K562 (cell line): Measurements from ENCODE around the gene HLA-B. TPM values are rescaled to one million over a fixed set of nuclear protein-coding genes. Genes with fewer than 3 reads are reported as not detected.

Experiments used
- ATAC-seq: fragments of 200-7000 bp; cut with Tn5 transposase; 3 replicates; pipeline ENCODE4 v1.9.1; 2020; ENCODE audit warnings: moderate library complexity
- BruUV-seq: library from RNA; stranded (reverse); fragments of 400-500 nt; replicated peaks from 2 replicates; lab custom pipeline; 2021; lab: Mats Ljungman, UMichigan
- CTCF ChIA-PET: fragments of 300-600 bp; formaldehyde crosslinking; extraction: SDS; loops from one replicate; lab custom pipeline; 2021; ENCODE audit warnings: low intra/inter-chr PET ratio; lab: Yijun Ruan, JAX
- POLR2A ChIA-PET: fragments of 300-600, 350-650 bp; sonication (Branson Sonifier 250); formaldehyde crosslinking; extraction: SDS; loops from one replicate; lab custom pipeline; 2021; ENCODE audit warnings: antibody characterized with exemption, inconsistent platforms; lab: Yijun Ruan, JAX
- DNase-seq, 4 experiments: peaks; one replicate each; pipeline versions ENCODE4 v3.0.0 to v3.0.0-alpha.2; 2011 to 2018; ENCODE audit warnings: low spot score in 3 of 4, mixed read lengths in 3 of 4; ENCODE audit errors: extremely low read depth in 1 of 4
- FAIRE-seq: peaks from 2 replicates; lab custom pipeline; 2011; peaks lifted over from hg19 to GRCh38; lab: Jason Lieb, UNC
- H2AFZ ChIP-seq: 2 replicates; pipeline ENCODE4 v1.6.0; 2011; ENCODE audit warnings: low read depth, low read length, control low read depth, inconsistent platforms
- H3K27ac ChIP-seq: fragments of 200-600 bp; 3 replicates; pipeline ENCODE4 v1.8.0; 2011; ENCODE audit warnings: low read depth, mild to moderate bottlenecking, control low read depth, inconsistent platforms, low read length, moderate library complexity, mixed read lengths; ENCODE audit errors: extremely low read depth
- H3K27me3 ChIP-seq, 2 experiments: fragments of 300-600 bp in 1 of 2; 2 replicates in 1 of 2; 3 replicates in 1 of 2; pipeline versions ENCODE4 v1.6.0 to v1.8.0; 2011; ENCODE audit warnings: inconsistent platforms in 2 of 2, low read length in 2 of 2, mild to moderate bottlenecking in 1 of 2, mixed read lengths in 1 of 2, moderate library complexity in 1 of 2; ENCODE audit not compliant: control insufficient read depth in 2 of 2, insufficient read depth in 2 of 2
- H3K36me3 ChIP-seq: fragments of 300-600 bp; 3 replicates; pipeline ENCODE4 v1.8.0; 2011; ENCODE audit warnings: mild to moderate bottlenecking, low read length, inconsistent platforms; ENCODE audit not compliant: control insufficient read depth, insufficient read depth
- H3K4me1 ChIP-seq, 2 experiments: fragments of 200-600 bp in 1 of 2; replicated peaks in 1 of 2; 2 replicates in 1 of 2; 3 replicates in 1 of 2; pipeline versions ENCODE4 v1.5.1 to v1.8.0; 2011; ENCODE audit warnings: inconsistent platforms in 2 of 2, low read length in 2 of 2, mild to moderate bottlenecking in 1 of 2, mixed read lengths in 1 of 2, moderate library complexity in 1 of 2; ENCODE audit not compliant: control insufficient read depth in 2 of 2, insufficient read depth in 2 of 2
- H3K4me2 ChIP-seq: 2 replicates; pipeline ENCODE4 v1.6.1; 2011; ENCODE audit warnings: low read length, control low read depth, inconsistent platforms, mixed read lengths; ENCODE audit not compliant: insufficient read depth
- H3K4me3 ChIP-seq: fragments of 200-600 bp; sonication (generic), shearing (Covaris generic); 2 replicates; pipeline ENCODE4 v1.5.1; 2016; ENCODE audit warnings: control low read depth, inconsistent platforms
- H3K79me2 ChIP-seq: fragments of 200-600 bp; 3 replicates; pipeline ENCODE4 v1.8.0; 2011; ENCODE audit warnings: low read length, inconsistent platforms; ENCODE audit not compliant: control insufficient read depth, insufficient read depth
- H3K9ac ChIP-seq, 2 experiments: 2 replicates each; pipeline versions ENCODE4 v1.6.0 to v1.6.1; 2011; ENCODE audit warnings: low read depth in 2 of 2, low read length in 2 of 2, control low read depth in 1 of 2, inconsistent platforms in 1 of 2, mild to moderate bottlenecking in 1 of 2, mixed read lengths in 1 of 2; ENCODE audit not compliant: insufficient read depth in 1 of 2
- H3K9me1 ChIP-seq: one replicate; pipeline ENCODE4 v1.6.0; 2011; ENCODE audit warnings: inconsistent platforms, mild to moderate bottlenecking, low read length, moderate library complexity; ENCODE audit not compliant: control insufficient read depth, insufficient read depth
- H3K9me3 ChIP-seq: replicated peaks from 2 replicates; pipeline ENCODE4 v1.5.1; 2011; ENCODE audit warnings: low read depth, low read length, inconsistent platforms; ENCODE audit not compliant: control insufficient read depth, insufficient read depth
- H4K20me1 ChIP-seq: replicated peaks from 2 replicates; pipeline ENCODE4 v1.6.1; 2011; ENCODE audit warnings: low read length, inconsistent platforms, mixed read lengths; ENCODE audit not compliant: control insufficient read depth, insufficient read depth
- BACH1 ChIP-seq: fragments of 200-800 bp; sonication (Bioruptor generic); IDR thresholded peaks from 2 replicates; pipeline ENCODE4 v1.6.1; 2016; ENCODE audit warnings: missing genetic modification characterization, missing compliant biosample characterization
- BCOR ChIP-seq: fragments of 450-650 bp; IDR thresholded peaks from 2 replicates; pipeline ENCODE4 v1.6.1; 2016
- E2F3 ChIP-seq: fragments of 250-450 bp; sonication (Bioruptor Pico); IDR thresholded peaks from 2 replicates; pipeline ENCODE4 v1.4.0; 2020; ENCODE audit warnings: mild to moderate bottlenecking
- ERF ChIP-seq: fragments of 450-650 bp; formaldehyde crosslinking; IDR thresholded peaks from 2 replicates; pipeline ENCODE4 v1.4.0; 2020; ENCODE audit warnings: mild to moderate bottlenecking, mixed read lengths
- KAT2B ChIP-seq: IDR thresholded peaks from one replicate; pipeline ENCODE4 v1.6.1; 2012; ENCODE audit warnings: low read depth, mild to moderate bottlenecking, control low read depth, inconsistent platforms, low read length, moderate library complexity
- MCM2 ChIP-seq: fragments of 450-650 bp; IDR thresholded peaks from 2 replicates; pipeline ENCODE4 v1.6.1; 2017; ENCODE audit warnings: low read depth, mild to moderate bottlenecking
- MED1 ChIP-seq: sonication (generic); formaldehyde crosslinking; IDR thresholded peaks from 2 replicates; pipeline ENCODE4 v1.8.1; 2023; ENCODE audit warnings: missing genetic modification reagents, borderline replicate concordance
- NFE2 ChIP-seq: IDR thresholded peaks from 2 replicates; pipeline ENCODE4 v1.6.1; 2014; ENCODE audit warnings: antibody characterized with exemption, low read depth
- PKNOX1 ChIP-seq: fragments of 450-650 bp; IDR thresholded peaks from 2 replicates; pipeline ENCODE4 v1.6.1; 2016
- RFX5 ChIP-seq: IDR thresholded peaks from 2 replicates; pipeline ENCODE4 v1.6.1; 2011; ENCODE audit warnings: low read depth, mild to moderate bottlenecking, improper control_type of control experiment, low read length
- SNRNP70 ChIP-seq: fragments of 200-400 bp; formaldehyde crosslinking; optimal IDR thresholded peaks from 2 replicates; pipeline ENCODE3; 2017; ENCODE audit warnings: low read depth, low read length
- ZBED1 ChIP-seq: IDR thresholded peaks from 2 replicates; pipeline ENCODE4 v1.6.1; 2014
- ZFX ChIP-seq: sonication (generic); formaldehyde crosslinking; IDR thresholded peaks from 2 replicates; pipeline ENCODE4 v1.8.0; 2022; ENCODE audit warnings: mild to moderate bottlenecking, missing genetic modification reagents, moderate library complexity
- ZNF140 ChIP-seq: fragments of 250-450 bp; sonication (Bioruptor Pico); IDR thresholded peaks from 2 replicates; pipeline ENCODE4 v1.8.0; 2021; ENCODE audit warnings: moderate library complexity, mild to moderate bottlenecking, inconsistent platforms
- ZNF57 ChIP-seq: fragments of 450-650 bp; formaldehyde crosslinking; IDR thresholded peaks from 2 replicates; pipeline ENCODE4 v1.4.0; 2020; ENCODE audit warnings: mild to moderate bottlenecking, moderate library complexity
- WGBS: fragments of 100-300 bp; shearing (Covaris generic); methylation state at CpG from one replicate; pipeline ENCODE4 v1.1.6; 2016; ENCODE audit warnings: low coverage, mixed read lengths; ENCODE audit not compliant: insufficient coverage; ENCODE audit errors: missing lambda C conversion rate; 5-methylcytosine and 5-hydroxymethylcytosine counted together
- in situ Hi-C: fragments of 300-500 bp; cut with MboI; formaldehyde crosslinking; loops from 4 replicates; pipeline ENCODE4 v1.15.0; 2018; ENCODE audit warnings: inconsistent platforms, mixed read lengths
- intact Hi-C: fragments of 100-400 bp; cut with micrococcal nuclease; formaldehyde crosslinking; loops from 2 replicates; pipeline ENCODE4 v1.14.2; 2022
- polyA plus RNA-seq, 8 experiments: library from polyadenylated mRNA; depleted of rRNA in 4 of 8; stranded (reverse) in 5 of 8; unstranded in 3 of 8; fragments of >200 nt; fragmentation: Nextera tagmentation in 2 of 8; fragmentation: Illumina TruSeq in 1 of 8; extraction: Ambion mirVana in 2 of 8; extraction: Trizol in 1 of 8; gene quantifications; 2 replicates each; pipeline versions ENCODE4 v1.2.1 to v1.2.3, GENCODE V29; 2011 to 2014; ENCODE audit warnings: inconsistent platforms in 1 of 8, missing spikeins in 1 of 8
- total RNA-seq, 7 experiments: library from RNA; depleted of rRNA in 6 of 7; stranded (reverse); fragments of >200 nt in 6 of 7; fragmentation: Illumina TruSeq in 2 of 7; extraction: Trizol in 2 of 7; gene quantifications; 2 replicates each; pipeline versions ENCODE4 v1.2.1 to v1.2.3, GENCODE V29; 2011 to 2021; ENCODE audit warnings: low replicate concordance in 1 of 7
- TF ChIP-seq, protein P1 (sequence below): IDR thresholded peaks from 3 replicates; pipeline ENCODE4 v1.6.1; 2011; ENCODE audit warnings: borderline replicate concordance, mild to moderate bottlenecking, moderate library complexity; ENCODE audit not compliant: insufficient read length; ENCODE audit errors: extremely low read depth

The HLA-B gene
- total and polyA plus RNA-seq, 9 of the 15 experiments (the other 6 are each of a cell fraction or from before 2014, with no cell fraction given), result 0.07 to 9.7 (median 0.65) TPM; not detected in 2

DNA sequence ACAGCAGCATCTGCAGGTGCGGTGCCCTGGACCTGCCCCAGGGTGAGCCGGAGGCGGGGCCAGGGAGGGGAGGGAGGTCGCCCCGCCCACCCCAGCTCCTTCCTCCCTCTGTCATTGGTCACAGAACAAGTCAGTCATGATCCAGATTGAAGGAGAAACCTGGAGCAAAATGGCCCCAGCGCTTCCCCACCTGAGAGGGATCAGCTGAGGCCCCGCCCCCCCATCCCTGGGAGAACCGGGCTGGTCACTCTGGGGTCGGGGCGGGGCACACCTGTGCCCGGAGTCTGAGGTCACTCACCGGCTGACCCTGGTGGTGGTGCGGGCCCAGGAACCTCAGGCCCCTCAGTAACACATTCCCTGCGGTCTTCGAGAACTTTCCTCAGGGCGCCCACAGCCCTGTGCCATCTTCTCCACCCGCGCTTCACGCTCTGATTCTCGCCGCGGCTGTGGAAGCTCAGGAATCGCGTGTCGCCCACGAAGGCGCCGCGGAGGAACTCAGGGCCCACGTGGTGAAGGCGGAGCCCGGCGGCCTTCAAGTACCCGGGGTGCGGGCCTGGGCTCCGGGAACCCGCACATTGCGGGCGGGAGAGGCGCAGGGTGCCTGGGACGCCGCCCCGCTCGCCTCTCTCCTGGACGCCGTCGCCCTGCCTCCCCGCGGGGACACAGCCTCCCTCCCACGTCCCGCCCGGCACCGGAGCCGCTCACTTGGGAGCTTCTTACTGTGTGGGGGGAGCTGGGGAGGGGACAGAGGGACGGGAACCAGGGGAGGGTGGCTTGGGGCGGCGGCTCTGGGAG lies 48.7 kb downstream of the HLA-B start (continued):
- peak; percentile 96 for TF ChIP-seq PKNOX1

GRCh38 chr6:31307669-31308049 lies 49.3 kb downstream of the HLA-B start:
- no peak overlapping the region for H3K9ac ChIP-seq
- no peaks in the 10 kb centered on the region for H3K9me1 ChIP-seq
- ATAC-seq, result no peak
- no TSS peak for BruUV-seq
- in situ Hi-C loops, result no loop called here
- CTCF ChIA-PET, result interaction anchor here (0.5 to 0.6 kb wide), 2 partner anchors 118 to 149 kb away, joined by 3 read pairs; partner anchors contain the start of gene TCF19
- no peaks in the 10 kb centered on the region for H3K9me3 ChIP-seq
- WGBS, result 23% methylated on average over 13 of the region's 14 CpGs
- no peak overlapping the region for H3K4me2 ChIP-seq
- TF ChIP-seq NFE2 (no peak), KAT2B (no peak), MED1 (CRISPR knock-in tag) (no peak), MCM2 (no peak), E2F3 (CRISPR knock-in tag) (no peak), SNRNP70 (no peak), BACH1 (no peak), ZNF140 (CRISPR knock-in tag) (no peak), ZBED1 (no peak), ZFX (CRISPR knock-in tag) (no peak), RFX5 (no peak), ZNF57 (CRISPR knock-in tag) (no peak), BCOR (no peak), ERF (CRISPR knock-in tag) (no peak)
- TF ChIP-seq, protein P1, sequence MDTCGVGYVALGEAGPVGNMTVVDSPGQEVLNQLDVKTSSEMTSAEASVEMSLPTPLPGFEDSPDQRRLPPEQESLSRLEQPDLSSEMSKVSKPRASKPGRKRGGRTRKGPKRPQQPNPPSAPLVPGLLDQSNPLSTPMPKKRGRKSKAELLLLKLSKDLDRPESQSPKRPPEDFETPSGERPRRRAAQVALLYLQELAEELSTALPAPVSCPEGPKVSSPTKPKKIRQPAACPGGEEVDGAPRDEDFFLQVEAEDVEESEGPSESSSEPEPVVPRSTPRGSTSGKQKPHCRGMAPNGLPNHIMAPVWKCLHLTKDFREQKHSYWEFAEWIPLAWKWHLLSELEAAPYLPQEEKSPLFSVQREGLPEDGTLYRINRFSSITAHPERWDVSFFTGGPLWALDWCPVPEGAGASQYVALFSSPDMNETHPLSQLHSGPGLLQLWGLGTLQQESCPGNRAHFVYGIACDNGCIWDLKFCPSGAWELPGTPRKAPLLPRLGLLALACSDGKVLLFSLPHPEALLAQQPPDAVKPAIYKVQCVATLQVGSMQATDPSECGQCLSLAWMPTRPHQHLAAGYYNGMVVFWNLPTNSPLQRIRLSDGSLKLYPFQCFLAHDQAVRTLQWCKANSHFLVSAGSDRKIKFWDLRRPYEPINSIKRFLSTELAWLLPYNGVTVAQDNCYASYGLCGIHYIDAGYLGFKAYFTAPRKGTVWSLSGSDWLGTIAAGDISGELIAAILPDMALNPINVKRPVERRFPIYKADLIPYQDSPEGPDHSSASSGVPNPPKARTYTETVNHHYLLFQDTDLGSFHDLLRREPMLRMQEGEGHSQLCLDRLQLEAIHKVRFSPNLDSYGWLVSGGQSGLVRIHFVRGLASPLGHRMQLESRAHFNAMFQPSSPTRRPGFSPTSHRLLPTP, result no peak
- TF ChIP-seq, all 486 proteins: peak for 0
- Histone ChIP-seq H3K27me3 (peaks cover 17 to 38% of the 10 kb centered on the region in 2 experiments; a peak in 4 of 5 replicates), H3K4me1 (peaks cover 8 to 15% of the 10 kb centered on the region in 2 experiments; a peak in 4 of 5 replicates), H4K20me1 (no peaks in the 10 kb centered on the region; the same call in 1 of the 2 replicates), H3K4me3 (no peak overlapping the region), H2AFZ (no peak overlapping the region), H3K36me3 (no peaks in the 10 kb centered on the region), H3K79me2 (no peaks in the 10 kb centered on the region), H3K27ac (no peak overlapping the region)
- FAIRE-seq (peak; percentile 32), DNase-seq (no peak)
- POLR2A ChIA-PET, result interaction anchor here (0.5 to 2.4 kb wide), 3 partner anchors 10 to 16 kb away, joined by 3 to 15 read pairs (median 3); no protein-coding TSS in a partner anchor
- intact Hi-C loops, result no loop called here
